ENCODE results near the gene SLC16A12.
"Not testable (repeated sequence)": the region's sequence is repeated elsewhere in the genome, so short reads cannot be mapped to it uniquely, and the experiment has no call there.

The SLC16A12 gene

DNA sequence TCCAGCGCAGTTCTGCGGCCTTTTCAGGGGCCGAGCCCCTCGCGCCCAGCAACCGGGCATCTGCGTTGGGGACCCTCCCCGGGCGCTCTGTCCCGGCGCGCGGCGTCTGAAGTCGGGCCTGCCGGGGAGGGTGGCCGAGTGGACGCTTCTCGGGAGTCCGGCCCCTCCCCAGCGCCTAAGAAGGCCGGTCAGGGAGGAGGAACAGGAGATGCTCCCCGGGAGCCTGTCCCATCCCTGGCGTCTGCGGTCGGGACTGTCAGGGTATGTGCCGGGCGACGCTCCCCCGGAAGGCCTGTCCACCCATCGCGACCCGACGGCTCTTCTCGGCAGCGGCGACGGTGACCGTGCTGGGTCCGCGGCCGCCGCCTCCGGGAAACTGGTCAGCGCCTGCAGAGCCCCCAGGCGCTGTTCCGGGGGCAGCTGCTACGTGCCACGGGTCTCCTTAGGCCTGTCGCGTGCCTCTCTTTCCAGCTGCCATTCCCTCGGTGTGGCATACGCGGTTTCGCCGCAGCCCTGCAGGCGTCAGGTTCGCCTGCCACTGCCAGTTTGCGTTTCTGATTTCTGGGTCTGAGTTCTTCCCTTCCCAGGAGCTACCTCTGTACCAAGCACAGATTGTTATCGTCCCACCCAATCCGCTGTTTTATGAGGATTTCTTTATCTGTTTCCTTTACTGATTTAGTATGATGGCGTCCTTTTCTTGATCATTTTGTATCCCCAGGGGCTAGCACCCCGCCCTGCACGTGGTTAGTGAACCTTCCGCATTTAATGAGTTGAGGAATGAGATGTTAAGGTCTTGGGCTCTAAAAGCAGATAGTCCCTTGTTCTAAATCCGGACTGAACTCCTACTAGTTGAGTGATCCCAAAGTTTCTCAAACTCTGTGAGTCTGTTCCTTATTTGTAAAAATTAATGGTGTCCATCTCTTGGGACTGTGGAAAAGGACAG is 120.2 kb downstream of the SLC16A12 start:
- peak in 1 of 2 donors; percentile 70 for DNase-seq

GRCh38 chr10:89414146-89414878 is 121.1 kb downstream of the SLC16A12 start, which contains the start of gene IFIT5:
Gene IFIT5 (plus strand): TSS chr10:89414568. CDS start chr10:89414799, 231 bp downstream.
- peak; percentile 71 to 81 for DNase-seq

- DNase-seq = no peak
Observed at GRCh38 chr10:89413398-89413912, 121.9 kb downstream of the SLC16A12 start.

DNA sequence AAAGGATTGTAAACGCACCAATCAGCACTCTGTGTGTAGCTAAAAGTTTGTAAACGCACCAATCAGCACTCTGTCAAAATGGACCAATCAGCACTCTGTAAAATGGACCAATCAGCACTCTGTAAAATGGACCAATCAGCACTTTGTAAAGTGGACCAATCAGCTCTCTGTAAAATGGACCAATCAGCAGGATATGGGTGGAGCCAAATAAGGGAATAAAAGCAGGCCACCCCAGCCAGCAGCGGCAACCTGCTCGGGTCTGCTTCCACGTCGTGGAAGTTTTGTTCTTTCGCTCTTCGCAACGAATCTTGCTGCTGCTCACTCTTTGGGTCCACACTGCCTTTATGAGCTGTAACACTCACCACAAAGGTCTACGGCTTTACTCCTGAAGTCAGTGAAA is 123.1 kb downstream of the SLC16A12 start:
- DNase-seq = not testable (repeated sequence)

- DNase-seq = not testable (repeated sequence)
Observed at GRCh38 chr10:89411135-89411534, 124.3 kb downstream of the SLC16A12 start.

DNA sequence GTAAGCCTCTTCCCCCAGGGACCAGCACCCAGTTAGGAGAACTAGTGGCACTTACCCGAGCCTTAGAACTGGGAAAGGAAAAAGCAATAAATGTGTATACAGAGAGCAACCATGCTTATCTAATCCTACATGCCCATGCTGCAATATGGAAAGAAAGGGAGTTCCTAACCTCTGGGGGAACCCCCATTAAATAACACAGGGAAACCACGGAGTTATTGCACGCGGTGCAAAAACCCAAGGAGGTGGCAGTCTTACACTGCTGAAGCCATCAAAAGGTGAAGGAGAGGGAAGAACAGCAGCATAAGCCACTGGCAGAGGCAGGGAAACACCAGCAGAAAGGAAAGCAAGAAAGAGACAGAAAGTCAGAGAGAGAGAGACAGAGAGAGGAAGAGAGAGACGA is 124.8 kb downstream of the SLC16A12 start:
- DNase-seq = not testable (repeated sequence)

DNA sequence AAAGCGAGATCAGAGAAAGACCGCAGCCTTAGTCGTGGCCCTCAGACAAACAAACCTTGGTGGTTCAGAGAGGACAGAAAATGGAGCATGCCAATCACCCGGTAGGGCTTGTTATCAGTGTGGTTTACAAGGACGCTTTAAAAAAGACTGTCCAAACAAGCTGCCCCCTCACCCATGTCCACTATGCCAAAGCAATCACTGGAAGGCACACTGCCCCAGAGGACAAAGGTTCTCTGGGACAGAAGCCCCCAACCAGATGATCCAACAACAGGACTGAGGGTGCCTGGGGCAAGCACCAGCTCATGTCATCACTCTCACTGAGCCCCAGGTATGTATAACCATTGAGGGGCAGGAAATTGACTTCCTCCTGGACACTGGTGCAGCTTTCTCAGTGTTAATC is 126.1 kb downstream of the SLC16A12 start:
- DNase-seq = not testable (repeated sequence)

GRCh38 chr10:89407792-89408191 is 127.6 kb downstream of the SLC16A12 start:
- DNase-seq = not testable (repeated sequence)

GRCh38 chr10:89406178-89406577 is 129.2 kb downstream of the SLC16A12 start:
- not testable (repeated sequence) for DNase-seq

DNA sequence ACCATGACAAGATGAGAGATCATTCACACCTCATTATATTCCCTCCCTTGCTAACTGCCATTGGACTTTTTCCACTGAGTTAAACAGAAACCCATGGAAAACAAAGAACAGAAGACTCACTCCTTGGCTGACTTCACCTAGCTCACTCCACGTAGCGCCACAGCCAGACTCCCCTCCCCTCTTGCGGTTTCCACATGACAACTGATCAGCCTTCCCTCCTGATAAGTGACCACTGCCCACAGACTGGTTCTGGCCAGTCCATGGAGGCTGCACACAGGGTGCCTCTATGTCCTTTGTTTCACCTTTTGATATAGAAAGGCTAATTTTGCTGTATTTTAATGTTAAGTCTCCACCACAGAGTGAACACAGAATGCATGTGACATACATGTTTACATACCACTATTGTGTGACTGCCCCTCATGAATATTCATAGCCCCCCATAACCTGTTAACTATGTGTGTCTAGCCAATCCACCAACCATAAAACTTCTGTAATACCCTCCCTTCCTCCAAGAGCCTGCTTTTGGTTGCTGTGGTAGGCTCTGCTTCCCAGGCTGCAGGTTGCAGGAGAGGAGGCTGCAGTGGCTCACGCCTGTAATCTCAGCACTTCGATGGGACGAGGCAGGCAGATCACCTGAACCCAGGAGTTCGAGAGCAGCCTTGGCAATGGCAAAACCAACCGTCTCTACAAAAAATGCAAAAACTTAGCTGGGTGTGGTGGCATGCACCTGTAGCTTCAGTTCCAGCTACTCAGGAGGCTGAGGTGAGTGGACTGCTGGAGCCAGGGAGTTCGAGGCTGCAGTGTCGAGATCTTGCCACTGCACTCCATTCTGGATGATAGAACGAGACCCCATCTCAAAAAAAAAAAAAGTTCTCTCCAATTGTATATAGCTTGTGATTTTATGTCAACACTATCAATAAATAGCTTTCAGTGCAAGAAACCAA is 131.0 kb downstream of the SLC16A12 start:
- no peak for DNase-seq

DNA sequence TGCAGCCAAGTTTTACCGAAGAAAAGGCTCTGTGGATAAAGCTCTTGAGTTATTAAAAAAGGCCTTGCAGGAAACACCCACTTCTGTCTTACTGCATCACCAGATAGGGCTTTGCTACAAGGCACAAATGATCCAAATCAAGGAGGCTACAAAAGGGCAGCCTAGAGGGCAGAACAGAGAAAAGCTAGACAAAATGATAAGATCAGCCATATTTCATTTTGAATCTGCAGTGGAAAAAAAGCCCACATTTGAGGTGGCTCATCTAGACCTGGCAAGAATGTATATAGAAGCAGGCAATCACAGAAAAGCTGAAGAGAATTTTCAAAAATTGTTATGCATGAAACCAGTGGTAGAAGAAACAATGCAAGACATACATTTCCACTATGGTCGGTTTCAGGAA is 132.4 kb downstream of the SLC16A12 start:
- no peak for DNase-seq

GRCh38 chr10:89399956-89400355 is 135.4 kb downstream of the SLC16A12 start:
- DNase-seq = no peak

GRCh38 chr10:89398003-89398749 is 137.2 kb downstream of the SLC16A12 start:
- DNase-seq = no peak

DNA sequence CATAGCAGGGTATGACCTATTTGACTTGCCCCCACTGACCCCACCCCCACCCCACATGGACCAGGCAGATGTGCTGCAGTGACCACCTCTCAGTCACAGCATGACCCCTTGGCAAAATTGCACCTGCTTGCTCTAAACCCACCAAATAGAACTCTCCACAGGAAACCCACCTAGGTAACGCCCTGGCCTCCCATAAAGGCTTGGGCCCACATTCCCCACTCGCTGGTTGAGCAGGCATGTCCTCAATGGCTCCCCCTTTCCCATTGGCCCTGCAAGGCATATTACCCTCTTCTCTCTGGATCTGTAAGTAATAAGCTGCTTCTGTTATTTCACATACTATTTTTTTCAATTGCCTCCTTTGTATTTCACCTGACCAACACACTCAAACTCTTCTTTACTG is 140.3 kb downstream of the SLC16A12 start:
- no peak for DNase-seq

DNA sequence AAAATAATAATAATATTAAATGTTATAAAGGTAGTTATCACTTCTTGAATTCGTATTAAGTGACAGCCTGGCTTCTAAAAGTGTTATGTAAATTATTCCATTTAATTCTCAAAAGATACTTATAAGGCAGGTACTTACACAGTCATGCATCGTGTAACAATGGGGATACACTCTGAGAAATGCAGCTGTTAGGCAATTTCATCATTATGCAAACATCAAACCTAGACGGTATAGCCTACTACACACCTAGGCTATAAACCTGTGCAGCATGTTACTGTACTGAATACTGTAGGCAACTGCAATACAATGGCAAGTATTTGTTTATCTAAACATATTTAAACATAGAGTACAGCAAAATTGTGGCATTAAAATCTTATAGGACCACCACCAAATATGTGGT is 141.5 kb downstream of the SLC16A12 start:
- no peak for DNase-seq

- peak; percentile 21 to 36 for DNase-seq
Observed at GRCh38 chr10:89392974-89393373, 142.4 kb downstream of the SLC16A12 start.

DNA sequence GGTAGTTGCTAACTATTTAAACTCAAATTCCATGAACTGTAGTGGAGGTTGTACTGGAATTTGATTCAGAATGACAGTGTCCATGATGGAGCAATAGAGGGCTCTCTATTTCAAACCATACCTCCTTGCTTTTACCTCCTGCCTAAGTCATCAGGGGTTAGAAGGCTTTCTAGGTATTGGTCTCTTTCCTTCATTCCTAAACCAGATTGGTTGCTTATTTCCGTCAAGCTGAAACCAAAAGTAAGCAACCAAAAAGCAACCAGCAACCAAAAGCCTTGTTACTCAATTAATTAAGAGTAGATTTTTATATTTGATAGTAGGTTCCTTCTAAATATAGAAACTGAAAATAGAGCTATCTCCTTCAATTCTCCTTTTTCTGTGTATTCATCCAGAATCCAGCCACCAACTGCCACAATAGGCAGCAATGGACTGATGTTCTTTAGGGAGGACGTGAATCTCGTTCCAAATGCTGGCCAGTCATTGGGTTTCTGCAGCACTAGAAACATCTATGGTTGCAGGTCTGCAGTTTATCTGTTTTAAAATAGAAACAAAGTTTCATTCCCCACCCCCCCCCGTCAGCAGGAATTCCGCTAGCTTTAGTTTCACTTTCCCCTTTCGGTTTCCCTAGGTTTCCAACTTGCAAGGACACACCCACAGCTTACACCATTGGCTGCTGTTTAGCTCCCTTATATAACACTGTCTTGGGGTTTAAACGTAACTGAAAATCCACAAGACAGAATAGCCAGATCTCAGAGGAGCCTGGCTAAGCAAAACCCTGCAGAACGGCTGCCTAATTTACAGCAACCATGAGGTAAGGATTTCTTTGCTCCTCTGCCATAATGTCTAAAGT is 143.3 kb downstream of the SLC16A12 start, which contains the start of gene IFIT1:
Gene IFIT1 (plus strand): TSS at position 717 of the 850 bp plus-strand sequence. CDS start 90 bp downstream, at position 807.
- DNase-seq = peak; percentile 48 to 95

DNA sequence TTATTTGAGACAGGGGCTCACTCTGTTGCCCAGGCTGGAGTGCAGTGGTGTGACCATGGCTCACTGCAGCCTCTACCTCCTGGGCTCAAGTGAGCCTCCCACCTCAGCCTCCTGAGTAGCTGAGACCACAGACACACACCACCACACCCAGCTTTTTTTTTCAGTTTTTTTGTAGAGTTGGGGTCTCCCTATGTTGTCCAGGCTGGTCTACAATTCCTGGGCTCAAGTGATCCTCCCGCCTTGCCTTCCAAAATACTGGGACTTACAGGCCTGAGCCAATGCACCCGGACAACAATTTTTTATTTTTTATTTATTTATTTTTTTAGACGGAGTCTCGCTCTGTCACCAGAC is 144.2 kb downstream of the SLC16A12 start:
- not testable (repeated sequence) for DNase-seq

GRCh38 chr10:89390476-89391225 is 144.7 kb downstream of the SLC16A12 start:
- peak; percentile 8 to 26 for DNase-seq

DNA sequence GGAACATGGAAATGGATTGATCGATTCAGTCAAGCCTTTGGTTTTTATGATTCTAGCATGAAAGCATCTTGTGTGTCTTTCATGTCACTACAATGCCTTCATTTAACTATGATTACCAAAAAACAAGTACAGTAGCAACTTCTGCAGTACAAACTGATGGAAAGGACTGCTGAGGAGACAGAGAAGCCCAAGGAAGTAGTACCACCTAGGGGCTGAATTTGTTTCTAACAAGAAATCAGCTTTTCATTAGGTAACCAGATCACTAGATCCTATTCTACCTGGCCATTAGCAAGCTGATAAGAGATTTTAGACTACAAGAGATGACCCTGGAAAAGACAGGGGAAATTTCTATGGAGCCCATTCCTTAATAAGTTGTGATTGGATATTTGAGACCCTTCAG is 146.1 kb downstream of the SLC16A12 start:
- peak in 1 of 2 donors; percentile 89 for DNase-seq

Measured in hippocampal formation (tissue), 2 donors.